GM18858 (cell line): ENCODE data around the gene HSF4.
A peak's percentile ranks its signal among the peaks of the same experiment; 100 is the strongest.

Source experiments
- ATAC-seq: cut with Tn5 transposase; IDR thresholded peaks from one replicate; pipeline ENCODE4 v1.9.1; 2021; ENCODE audit not compliant: unreplicated experiment

The HSF4 gene

GRCh38 chr16:67166598-67167168, 2.1 kb downstream of the HSF4 start:
- no peak for ATAC-seq

DNA sequence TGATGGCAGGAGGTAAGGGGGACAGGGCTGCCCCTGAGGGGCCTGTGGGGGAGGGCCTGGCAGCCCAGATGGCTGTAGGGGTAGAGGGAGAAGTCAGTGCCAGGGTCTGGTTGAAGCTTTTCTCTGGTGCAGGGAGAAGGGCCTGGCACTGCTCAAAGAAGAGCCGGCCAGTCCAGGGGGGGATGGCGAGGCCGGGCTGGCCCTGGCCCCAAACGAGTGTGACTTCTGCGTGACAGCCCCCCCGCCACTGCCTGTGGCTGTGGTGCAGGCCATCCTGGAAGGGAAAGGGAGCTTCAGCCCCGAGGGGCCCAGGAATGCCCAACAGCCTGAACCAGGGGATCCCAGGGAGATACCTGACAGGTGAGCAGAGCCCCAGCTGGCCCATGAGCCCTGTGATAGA, 3.0 kb downstream of the HSF4 start:
- no peak for ATAC-seq

DNA sequence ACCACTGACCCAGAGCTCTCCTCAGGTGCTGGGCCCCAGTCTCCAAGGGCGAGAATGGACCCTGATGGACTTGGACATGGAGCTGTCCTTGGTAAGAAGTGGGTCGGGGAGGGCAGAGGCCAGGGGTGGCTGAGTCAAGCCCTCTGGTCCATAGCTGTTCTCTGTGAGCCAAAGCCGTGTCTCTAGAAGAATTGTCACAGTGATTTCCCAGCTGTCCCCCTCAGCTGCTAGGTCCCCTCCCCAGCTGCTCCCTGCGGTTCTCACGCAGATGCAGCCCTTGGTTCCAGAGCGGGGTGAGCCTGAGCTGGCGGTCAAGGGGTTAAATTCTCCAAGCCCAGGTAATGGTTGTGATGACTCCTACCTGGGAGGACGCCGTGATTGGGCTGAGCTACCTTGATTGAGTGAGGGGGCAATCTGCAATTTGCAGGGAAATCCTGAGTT, 4.5 kb downstream of the HSF4 start:
- no peak for ATAC-seq

- no peak for ATAC-seq
These were observed 5.2 kb downstream of the HSF4 start for GRCh38 chr16:67169642-67170167.

DNA sequence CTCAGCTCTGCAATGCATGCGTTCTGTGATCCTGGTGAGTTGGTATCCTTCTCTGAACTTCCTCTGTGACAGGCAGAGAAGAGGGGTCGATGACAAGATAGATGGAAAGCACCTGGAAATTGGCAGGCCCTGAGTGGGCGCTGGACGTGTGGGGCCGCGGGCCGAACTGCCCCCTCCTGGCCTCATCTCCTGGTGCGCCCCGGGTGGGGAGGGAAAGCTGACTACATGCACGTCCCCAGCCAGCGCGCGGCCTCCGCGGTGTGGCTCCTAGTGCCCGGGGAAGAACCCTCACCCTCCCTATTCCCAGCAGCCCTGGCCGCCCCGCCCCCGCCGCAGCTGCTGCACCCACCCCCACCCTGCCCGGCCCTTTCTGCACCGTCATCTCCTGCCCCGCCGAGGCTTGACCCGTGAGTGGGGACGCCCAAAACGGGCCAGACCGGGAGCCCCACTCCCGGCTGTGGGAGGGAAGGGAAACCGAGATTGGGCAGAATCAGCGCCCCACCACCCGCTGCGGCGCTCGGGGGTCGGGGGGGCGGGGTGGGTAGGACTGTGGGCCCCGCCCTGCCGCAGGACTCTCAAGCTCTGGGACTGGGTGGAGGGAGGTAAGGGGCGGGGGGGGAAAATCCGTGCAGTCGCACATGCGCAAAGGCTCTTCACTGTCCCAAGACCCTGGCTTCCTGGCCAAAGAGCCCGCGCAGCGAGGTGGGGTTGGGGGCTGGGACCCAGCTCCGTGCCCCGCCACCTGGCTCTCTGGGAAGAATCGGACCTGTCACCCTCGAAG, 5.8 kb downstream of the HSF4 start, which contains the start of gene NOL3:
Gene NOL3 (plus strand): TSS at position 371 of the 781 bp plus-strand sequence.
- ATAC-seq, result peak; percentile 23

GRCh38 chr16:67170949-67171649, 6.6 kb downstream of the HSF4 start:
- ATAC-seq, result no peak

- no peak for ATAC-seq
These were observed 8.8 kb downstream of the HSF4 start for GRCh38 chr16:67173323-67173722.

DNA sequence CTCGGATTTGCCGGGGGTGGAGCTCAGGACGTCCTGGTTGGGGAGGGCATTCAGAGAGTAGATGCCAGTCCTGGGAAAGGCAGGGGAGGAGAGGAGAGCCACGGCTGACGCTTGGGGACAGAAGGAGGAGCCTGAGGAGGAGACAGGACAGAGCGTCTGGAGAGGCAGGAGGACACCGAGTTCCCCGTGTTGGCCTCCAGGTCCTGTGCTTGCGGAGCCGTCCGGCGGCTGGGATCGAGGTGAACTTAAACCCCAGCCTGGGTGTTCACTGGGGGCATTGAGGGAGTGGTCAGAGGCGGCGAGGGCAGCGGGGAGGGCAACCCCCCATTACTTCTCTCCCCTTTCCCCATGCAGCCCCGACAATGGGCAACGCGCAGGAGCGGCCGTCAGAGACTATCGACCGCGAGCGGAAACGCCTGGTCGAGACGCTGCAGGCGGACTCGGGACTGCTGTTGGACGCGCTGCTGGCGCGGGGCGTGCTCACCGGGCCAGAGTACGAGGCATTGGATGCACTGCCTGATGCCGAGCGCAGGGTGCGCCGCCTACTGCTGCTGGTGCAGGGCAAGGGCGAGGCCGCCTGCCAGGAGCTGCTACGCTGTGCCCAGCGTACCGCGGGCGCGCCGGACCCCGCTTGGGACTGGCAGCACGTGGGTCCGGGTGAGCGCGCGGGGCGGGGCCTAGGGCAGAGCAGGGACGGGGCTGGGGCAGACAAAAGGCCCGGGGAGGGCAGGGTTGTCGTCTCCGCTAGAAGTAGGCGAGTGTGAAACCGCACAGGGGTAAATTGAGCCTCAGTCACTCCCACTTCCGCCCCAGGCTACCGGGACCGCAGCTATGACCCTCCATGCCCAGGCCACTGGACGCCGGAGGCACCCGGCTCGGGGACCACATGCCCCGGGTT, 9.5 kb downstream of the HSF4 start:
- no peak for ATAC-seq

- ATAC-seq, result no peak
These were observed 10.2 kb downstream of the HSF4 start for GRCh38 chr16:67174706-67175231.

DNA sequence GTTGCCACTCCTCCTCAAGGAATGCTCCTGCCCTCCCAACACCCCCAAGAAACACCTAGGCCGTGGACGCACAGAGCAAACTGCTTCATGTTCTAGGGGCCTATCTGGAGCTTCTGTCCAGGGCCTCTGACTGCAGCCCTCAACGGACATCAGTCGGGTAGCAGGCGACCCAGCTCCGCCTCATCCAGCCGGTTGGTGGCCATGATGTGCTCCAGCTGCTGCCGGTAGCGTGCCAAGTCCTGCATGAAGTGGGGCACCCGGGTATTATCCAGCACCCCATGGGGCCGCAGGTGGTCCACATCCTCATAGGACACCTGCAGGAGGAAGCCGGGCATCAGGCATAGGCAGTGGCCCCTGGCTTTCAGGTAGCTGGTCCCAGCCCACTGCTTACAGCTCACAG, 12.1 kb downstream of the HSF4 start:
- ATAC-seq, result no peak

- no peak for ATAC-seq
These were observed 13.5 kb downstream of the HSF4 start for GRCh38 chr16:67177743-67178699.

- ATAC-seq, result no peak
These were observed 15.0 kb downstream of the HSF4 start for GRCh38 chr16:67179421-67180080.

- no peak for ATAC-seq
These were observed 15.6 kb downstream of the HSF4 start for GRCh38 chr16:67180166-67180565.

GRCh38 chr16:67181346-67181745, 16.8 kb downstream of the HSF4 start:
- no peak for ATAC-seq

- ATAC-seq, result no peak
These were observed 17.7 kb downstream of the HSF4 start for GRCh38 chr16:67182288-67182687.

- ATAC-seq, result no peak
These were observed 18.7 kb downstream of the HSF4 start for GRCh38 chr16:67183284-67183626.

DNA sequence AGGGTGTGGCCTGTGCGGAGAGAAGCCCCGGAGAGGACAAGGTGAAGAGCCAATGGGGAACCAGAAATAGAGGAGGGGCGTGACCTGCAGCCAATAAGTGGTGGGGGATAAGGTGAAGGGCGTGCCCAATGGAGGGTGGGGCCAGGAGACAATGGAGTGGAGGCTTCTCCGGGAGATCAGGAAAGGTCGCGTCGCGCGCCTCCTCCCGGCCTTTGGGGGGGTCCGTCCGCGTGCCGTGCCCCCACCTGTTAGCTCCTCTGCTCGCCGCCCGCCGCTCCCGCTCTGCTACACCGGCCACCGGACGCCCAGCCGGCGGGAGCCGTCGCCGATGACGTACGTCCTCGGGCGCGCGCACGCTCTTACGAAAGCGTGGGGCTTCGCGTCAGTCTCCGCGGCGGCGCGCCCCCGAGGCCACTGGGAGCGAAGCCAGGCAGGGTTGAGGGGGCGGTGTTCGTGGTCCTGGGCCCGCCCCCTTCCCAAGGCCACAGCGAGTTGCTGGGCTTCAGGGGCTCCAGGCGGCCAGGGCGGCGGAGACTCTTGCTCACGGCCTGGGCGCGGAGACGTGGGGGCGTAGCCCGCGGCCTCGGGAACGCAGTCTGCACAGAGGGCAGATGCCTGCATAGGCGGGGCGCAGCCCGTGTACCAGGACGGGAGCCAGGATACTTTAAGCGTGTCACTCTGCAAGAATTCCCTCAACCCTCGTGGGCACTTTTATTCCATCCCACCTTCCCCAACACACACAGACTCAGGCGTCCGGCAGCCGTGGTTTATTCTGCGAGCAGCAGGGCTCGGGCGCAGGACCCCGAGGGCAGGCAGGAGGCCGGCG, 19.3 kb downstream of the HSF4 start, which contains the start of gene MATCAP1:
Gene MATCAP1 (minus strand): TSS at position 337 of the 826 bp plus-strand sequence. CDS start 3,353 bp downstream, outside the sequence.
- ATAC-seq, result peak; percentile 86

- no peak for ATAC-seq
These were observed 20.0 kb downstream of the HSF4 start for GRCh38 chr16:67184453-67184994.
